GM21390 (cell line): ENCODE measurements around the gene EPN3.

Experiments used
- ATAC-seq: cut with Tn5 transposase; IDR thresholded peaks from one replicate; pipeline ENCODE4 v1.9.1; 2021; ENCODE audit not compliant: unreplicated experiment

Gene EPN3

GRCh38 chr17:50565402-50566350 is 33.1 kb downstream of the EPN3 start:
- no peak for ATAC-seq

DNA sequence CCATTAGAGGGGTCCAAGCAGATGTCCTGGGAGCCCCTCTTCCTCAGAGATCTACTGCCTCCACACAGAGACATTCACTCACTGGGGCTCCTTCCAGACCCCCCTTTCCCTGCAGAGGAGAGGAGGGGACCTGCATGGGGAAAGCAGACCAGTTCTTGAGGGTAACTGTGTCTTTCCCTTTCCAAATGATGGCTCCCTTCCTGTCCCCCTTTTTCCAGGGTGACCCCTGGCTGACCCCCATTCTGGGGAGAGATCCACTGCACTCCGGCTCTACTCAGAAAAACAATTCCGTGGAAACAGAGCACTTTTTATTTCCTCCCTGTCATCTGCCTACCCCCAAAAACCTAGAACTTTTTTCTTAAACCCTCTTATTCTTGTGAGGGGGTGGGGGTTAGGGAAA is 34.4 kb downstream of the EPN3 start:
- no peak for ATAC-seq

DNA sequence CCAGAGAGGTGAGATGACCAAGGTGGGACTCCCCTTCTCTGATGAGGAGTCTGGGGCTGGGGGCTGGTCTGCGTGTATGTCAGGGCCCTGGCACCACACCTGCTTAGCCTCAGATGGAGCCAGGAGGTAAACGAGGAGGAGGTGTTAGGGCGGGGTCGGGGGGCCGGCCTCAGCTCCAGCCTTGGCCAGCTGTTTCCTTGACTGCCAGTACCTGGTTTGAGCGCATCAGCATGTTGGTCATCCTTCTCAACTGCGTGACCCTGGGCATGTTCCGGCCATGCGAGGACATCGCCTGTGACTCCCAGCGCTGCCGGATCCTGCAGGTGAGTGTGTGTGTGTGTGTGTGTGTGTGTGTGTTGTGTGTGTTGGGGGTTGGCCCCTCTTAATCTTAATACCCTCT is 36.1 kb downstream of the EPN3 start:
- no peak for ATAC-seq

DNA sequence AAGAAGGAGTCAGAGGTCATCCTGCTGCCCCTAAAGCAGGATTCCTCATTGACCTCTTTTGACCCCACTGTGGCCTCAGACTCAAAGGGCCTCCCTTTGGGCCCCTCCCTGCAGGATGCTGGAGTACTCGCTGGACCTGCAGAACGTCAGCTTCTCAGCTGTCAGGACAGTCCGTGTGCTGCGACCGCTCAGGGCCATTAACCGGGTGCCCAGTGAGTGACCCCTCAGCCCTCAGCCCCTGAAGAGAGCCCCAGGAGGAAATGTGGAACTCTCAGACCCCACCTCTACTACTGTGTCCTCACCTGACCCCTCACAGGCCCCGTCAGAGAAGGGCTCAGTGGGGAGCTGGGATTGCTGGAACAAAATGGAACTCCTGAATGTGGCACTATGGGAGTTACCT is 37.1 kb downstream of the EPN3 start:
- no peak for ATAC-seq

- ATAC-seq = no peak
Observed at GRCh38 chr17:50570032-50570431, 37.5 kb downstream of the EPN3 start.

DNA sequence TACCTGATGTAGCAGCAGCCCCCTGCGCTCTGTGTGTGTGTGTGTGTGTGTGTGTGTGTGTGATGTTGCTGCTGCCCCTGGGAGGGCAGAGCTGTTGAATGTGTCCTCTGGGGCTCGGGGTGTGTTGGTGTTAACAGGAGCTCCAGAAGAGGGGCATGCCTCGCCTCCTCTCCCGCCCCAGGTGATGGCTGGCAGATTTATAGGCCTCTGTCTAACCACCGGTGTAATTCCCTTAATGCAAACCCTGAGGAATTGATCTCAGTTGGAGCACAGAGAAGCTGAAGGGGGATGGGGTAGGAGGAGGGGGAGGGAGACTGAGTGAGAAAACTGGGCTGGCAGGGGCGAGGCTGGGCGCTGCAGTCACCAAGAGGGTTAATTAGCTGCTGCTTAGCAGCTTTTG is 38.0 kb downstream of the EPN3 start:
- no peak for ATAC-seq

- ATAC-seq = no peak
Observed at GRCh38 chr17:50571681-50572080, 39.1 kb downstream of the EPN3 start.

GRCh38 chr17:50572541-50572940 is 40.0 kb downstream of the EPN3 start:
- no peak for ATAC-seq

DNA sequence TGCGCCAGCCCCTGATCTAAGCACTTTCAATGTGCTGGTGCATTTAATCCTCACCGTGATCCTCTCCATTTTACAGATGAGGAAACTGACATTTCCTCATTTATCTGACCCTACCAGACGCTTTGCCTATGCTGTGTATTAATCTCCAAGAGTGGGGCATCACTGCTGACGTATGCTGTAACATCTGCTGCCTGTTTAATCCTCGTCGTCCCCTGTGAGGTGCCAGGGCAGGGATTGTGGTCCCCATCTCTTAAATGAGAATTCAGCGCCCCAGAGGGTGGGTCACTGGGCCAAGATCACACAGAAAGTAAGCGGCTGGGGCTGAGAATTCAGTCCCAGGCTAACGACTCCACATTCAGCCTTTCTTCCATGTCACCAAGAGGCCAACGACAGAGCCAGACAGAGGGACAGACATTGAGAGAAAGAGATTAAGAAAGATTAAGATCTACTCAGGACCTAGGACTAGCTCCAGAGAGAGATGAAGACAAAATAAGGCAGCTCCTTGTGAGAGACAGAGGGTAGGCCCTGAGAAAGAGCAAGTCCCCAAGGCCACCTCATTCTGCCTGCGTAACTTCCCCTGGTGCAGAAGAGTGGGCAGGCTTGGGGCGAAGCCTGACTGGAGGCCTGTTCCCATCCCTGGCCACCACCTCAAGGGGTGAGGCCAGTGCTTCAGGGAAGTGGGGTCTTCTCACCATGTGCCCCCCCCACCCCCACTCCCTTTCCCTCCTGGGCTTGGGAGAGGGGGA is 41.5 kb downstream of the EPN3 start:
- ATAC-seq = no peak

DNA sequence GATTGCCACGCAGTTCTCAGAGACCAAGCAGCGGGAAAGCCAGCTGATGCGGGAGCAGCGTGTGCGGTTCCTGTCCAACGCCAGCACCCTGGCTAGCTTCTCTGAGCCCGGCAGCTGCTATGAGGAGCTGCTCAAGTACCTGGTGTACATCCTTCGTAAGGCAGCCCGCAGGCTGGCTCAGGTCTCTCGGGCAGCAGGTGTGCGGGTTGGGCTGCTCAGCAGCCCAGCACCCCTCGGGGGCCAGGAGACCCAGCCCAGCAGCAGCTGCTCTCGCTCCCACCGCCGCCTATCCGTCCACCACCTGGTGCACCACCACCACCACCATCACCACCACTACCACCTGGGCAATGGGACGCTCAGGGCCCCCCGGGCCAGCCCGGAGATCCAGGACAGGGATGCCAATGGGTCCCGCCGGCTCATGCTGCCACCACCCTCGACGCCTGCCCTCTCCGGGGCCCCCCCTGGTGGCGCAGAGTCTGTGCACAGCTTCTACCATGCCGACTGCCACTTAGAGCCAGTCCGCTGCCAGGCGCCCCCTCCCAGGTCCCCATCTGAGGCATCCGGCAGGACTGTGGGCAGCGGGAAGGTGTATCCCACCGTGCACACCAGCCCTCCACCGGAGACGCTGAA is 43.2 kb downstream of the EPN3 start:
- no peak for ATAC-seq

DNA sequence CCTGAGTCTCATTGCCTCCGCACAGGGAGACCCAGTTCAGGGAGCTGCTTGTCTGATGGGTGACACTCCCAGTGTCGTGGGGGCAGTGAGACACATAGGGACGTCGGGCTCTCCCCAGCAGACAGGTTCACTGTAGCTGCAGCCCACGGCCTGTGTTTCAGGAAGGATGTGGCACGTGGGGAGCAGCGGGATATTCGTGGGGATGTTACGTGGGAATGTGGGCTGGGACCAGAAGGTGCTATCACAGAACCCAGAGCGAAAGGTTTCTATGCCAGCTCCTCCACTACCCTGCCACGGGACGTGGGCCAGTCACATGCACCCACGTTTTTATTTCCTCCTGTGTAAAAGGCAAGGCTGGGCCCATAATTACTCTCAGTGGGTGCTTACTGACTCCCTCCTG is 44.3 kb downstream of the EPN3 start:
- no peak for ATAC-seq

DNA sequence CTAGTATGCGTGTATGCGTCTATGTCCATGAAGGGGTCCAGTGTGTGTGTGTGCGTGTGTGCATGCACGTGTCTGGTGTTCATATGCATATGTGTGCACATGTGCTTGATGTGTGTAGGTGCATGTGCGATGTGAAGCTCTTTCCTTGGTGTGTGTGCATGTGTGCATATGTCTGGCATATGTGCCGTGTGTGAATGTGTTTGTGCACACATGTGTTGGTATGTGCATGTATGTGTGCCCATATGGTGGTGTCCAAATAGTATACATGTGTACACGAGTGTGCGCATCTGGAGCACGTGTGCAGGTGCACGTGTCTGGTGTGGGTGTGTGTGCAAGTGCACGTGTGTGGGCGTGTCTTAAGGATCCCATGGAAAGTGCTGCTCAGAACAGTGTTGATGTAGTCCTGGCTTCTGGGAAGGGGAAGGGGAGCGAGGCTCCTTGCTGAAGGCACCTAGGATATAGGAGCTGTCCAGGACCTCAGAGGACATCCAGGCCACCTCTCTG is 45.0 kb downstream of the EPN3 start:
- no peak for ATAC-seq

GRCh38 chr17:50578173-50578572 is 45.6 kb downstream of the EPN3 start:
- no peak for ATAC-seq

- no peak for ATAC-seq
Observed at GRCh38 chr17:50579399-50579798, 46.9 kb downstream of the EPN3 start.

DNA sequence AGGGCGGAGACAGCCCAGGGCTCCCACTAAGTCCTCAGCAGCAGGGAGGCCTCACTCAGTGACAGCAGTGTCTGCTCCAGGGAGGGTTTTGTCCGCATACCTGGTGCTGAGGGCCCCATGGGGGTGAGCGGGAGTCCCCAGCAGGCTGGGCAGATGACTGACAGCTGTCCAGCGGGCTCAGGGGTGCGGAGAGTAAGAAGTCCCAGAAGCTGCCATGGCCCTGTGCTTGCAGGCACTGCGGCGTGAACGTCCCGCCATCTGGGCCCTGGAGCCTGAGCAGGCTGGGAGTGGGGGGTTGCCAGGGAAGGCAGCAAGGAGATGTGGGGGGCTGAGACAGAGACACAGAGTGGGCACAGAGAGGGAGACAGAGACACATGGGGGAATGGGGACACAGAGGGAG is 48.1 kb downstream of the EPN3 start:
- ATAC-seq = no peak

- ATAC-seq = no peak
Observed at GRCh38 chr17:50581316-50581715, 48.8 kb downstream of the EPN3 start.

GRCh38 chr17:50582741-50583140 is 50.2 kb downstream of the EPN3 start:
- ATAC-seq = no peak

- ATAC-seq = no peak
Observed at GRCh38 chr17:50583641-50584040, 51.1 kb downstream of the EPN3 start.

- no peak for ATAC-seq
Observed at GRCh38 chr17:50584116-50584515, 51.6 kb downstream of the EPN3 start.

DNA sequence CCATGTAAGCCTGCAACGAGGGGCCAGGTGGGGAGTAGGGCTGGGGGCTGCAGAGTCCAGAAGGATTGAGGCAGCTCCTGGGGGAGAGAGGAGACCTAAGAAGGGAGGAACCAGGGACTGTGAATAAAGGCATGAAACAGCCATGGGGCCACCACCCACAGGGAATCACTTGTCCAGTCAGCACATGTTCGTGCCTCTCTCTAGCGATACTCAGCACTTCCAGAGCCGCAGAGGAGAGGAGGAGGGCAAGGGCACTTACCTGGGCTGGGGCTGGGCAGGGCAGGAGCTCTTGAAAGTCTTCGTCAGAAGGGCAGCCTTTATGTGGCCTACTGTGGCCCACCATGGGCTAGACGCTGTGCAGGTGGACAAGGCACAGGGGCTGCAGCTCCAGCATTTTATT is 52.2 kb downstream of the EPN3 start:
- ATAC-seq = no peak

DNA sequence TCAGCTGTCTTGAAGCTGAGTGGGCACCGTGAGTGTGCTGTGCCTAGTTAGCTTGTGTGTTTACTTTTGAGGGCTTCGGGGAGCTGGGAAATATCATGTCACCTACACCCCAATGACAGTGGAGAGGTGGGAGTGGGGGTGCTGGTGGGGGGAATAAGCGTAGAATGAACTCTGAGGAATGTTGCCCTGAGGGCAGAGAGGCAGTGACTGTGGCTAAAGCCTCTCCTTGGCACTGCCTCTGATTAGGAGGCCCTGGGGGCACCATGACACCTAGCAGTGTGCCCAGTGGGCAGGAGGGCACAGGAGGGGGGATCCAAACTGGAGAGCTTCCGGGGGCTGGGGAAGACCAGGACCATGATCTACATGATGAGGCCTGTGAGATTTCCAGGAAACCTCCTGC is 52.8 kb downstream of the EPN3 start:
- ATAC-seq = no peak

DNA sequence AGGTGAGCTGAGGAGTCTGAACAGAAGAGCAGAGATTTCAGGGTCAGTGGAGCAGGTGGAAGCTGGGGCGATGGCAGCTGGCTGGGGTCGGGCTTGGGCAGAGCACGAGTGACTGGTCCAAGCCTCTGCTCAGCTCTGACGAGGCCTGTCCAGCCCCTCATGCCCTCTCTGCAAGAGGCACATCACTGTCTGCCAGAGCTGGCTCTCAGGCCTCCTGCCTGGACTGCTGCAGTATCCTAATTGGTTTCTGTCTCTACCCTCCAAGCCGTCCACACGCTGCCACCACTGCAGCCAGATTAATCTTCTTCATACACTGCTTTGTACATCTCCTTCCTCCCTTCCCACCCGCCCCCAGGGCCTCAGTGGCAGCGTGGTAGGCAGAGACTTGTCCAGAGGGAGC is 53.4 kb downstream of the EPN3 start:
- ATAC-seq = no peak
